T-helper 17 cell (primary cell): Measurements from ENCODE around the gene AMACR. TPM values are rescaled to one million over a fixed set of nuclear protein-coding genes. Genes with fewer than 3 reads are reported as not detected.
A peak's percentile ranks its signal among the peaks of the same experiment; 100 is the strongest.
"Not testable (repeated sequence)": the region's sequence is repeated elsewhere in the genome, so short reads cannot be mapped to it uniquely, and the experiment has no call there.

Experiments used
- ATAC-seq: fragments of 150-1000 bp; cut with Tn5 transposase; 2 replicates; pipeline ENCODE4 v1.10.0; 2021; ENCODE audit warnings: mild to moderate bottlenecking, moderate library complexity
- DNase-seq, 3 donors: peaks; one replicate each; pipeline versions ENCODE4 v3.0.0 to v3.0.0-alpha.2; 2020 to 2021
- H3K9me3 ChIP-seq: one replicate; pipeline ENCODE4 v1.7.0; 2013; ENCODE audit warnings: low read length, mild to moderate bottlenecking; ENCODE audit not compliant: control insufficient read depth, poor library complexity, severe bottlenecking
- H3K27ac Mint-ChIP-seq: one replicate; pipeline ENCODE4 v1.8.0; 2022; ENCODE audit warnings: mild to moderate bottlenecking, moderate library complexity, mixed read lengths
- H3K27me3 Mint-ChIP-seq: one replicate; pipeline ENCODE4 v1.8.0; 2022; ENCODE audit warnings: mixed read lengths
- H3K36me3 Mint-ChIP-seq: one replicate; pipeline ENCODE4 v1.8.0; 2022; ENCODE audit warnings: low read depth, mixed read lengths
- H3K4me1 Mint-ChIP-seq: one replicate; pipeline ENCODE4 v1.8.0; 2022; ENCODE audit warnings: mild to moderate bottlenecking, mixed read lengths
- H3K4me3 Mint-ChIP-seq: one replicate; pipeline ENCODE4 v1.8.0; 2022; ENCODE audit warnings: mild to moderate bottlenecking, moderate library complexity, mixed read lengths
- total RNA-seq, 4 donors: library from RNA in 2 of 4; stranded (reverse) in 2 of 4; gene quantifications; one replicate each; pipeline ENCODE4 v1.2.3 and lab custom pipeline; 2022 to 2026

AMACR gene
- total RNA-seq, 2 donors from 2014 or later = 2.0 to 3.0 TPM

GRCh38 chr5:34030585-34030984, 22.7 kb upstream of the AMACR start:
- H3K27me3 Mint-ChIP-seq, H3K4me1 Mint-ChIP-seq: not testable (repeated sequence)

GRCh38 chr5:34030048-34030447, 22.2 kb upstream of the AMACR start:
- Mint-ChIP-seq H3K27me3 (no peaks in the 10 kb centered on the region), H3K4me3 (no peak overlapping the region), H3K27ac (no peak overlapping the region), H3K36me3 (peaks cover 8% of the 10 kb centered on the region), H3K4me1 (no peaks in the 10 kb centered on the region)
- DNase-seq = no peak
- ATAC-seq = no peak
- H3K9me3 ChIP-seq = no peaks in the 10 kb centered on the region

More at GRCh38 chr5:34030585-34030984, 22.7 kb upstream of the AMACR start:
- H3K9me3 ChIP-seq, H3K4me3 Mint-ChIP-seq, H3K27ac Mint-ChIP-seq, H3K36me3 Mint-ChIP-seq, DNase-seq, ATAC-seq: not testable (repeated sequence)

GRCh38 chr5:34028349-34028748, 20.5 kb upstream of the AMACR start:
- no peak for ATAC-seq
- no peak overlapping the region for H3K27ac Mint-ChIP-seq
- no peak overlapping the region for H3K4me3 Mint-ChIP-seq

GRCh38 chr5:34026089-34026761, 18.4 kb upstream of the AMACR start:
- no peak for DNase-seq
- H3K4me1 Mint-ChIP-seq = peaks cover 13% of the 10 kb centered on the region
- no peak overlapping the region for H3K27ac Mint-ChIP-seq
- peaks cover 9% of the 10 kb centered on the region for H3K36me3 Mint-ChIP-seq
- H3K27me3 Mint-ChIP-seq = no peaks in the 10 kb centered on the region
- H3K4me3 Mint-ChIP-seq = no peak overlapping the region
- ATAC-seq = no peak
- H3K9me3 ChIP-seq = no peaks in the 10 kb centered on the region

More at GRCh38 chr5:34028349-34028748, 20.5 kb upstream of the AMACR start:
- no peaks in the 10 kb centered on the region for H3K4me1 Mint-ChIP-seq
- H3K27me3 Mint-ChIP-seq = no peaks in the 10 kb centered on the region
- H3K36me3 Mint-ChIP-seq = peaks cover 8% of the 10 kb centered on the region
- no peaks in the 10 kb centered on the region for H3K9me3 ChIP-seq
- no peak for DNase-seq

- H3K27me3 Mint-ChIP-seq = no peaks in the 10 kb centered on the region
- ATAC-seq (peak; percentile 39), DNase-seq (no peak)
- peaks cover 13% of the 10 kb centered on the region for H3K4me1 Mint-ChIP-seq
- H3K9me3 ChIP-seq = no peaks in the 10 kb centered on the region
- H3K4me3 Mint-ChIP-seq = peak overlapping the region; percentile 53
- peak overlapping the region; percentile 80 for H3K27ac Mint-ChIP-seq
- H3K36me3 Mint-ChIP-seq = peaks cover 9% of the 10 kb centered on the region
These were observed 14.4 kb upstream of the AMACR start for GRCh38 chr5:34022121-34022705.

- ATAC-seq = no peak
- no peak for DNase-seq
- no peaks in the 10 kb centered on the region for H3K9me3 ChIP-seq
- Mint-ChIP-seq H3K4me3 (peak overlapping the region; percentile 36), H3K36me3 (peaks cover 12% of the 10 kb centered on the region), H3K27me3 (no peaks in the 10 kb centered on the region), H3K27ac (peak overlapping the region; percentile 80), H3K4me1 (peaks cover 15% of the 10 kb centered on the region)
These were observed 13.5 kb upstream of the AMACR start for GRCh38 chr5:34021334-34021733.

- H3K27me3 Mint-ChIP-seq = no peaks in the 10 kb centered on the region
- peaks cover 15% of the 10 kb centered on the region for H3K4me1 Mint-ChIP-seq
- ATAC-seq (no peak), DNase-seq (no peak)
- no peaks in the 10 kb centered on the region for H3K9me3 ChIP-seq
- no peak overlapping the region for H3K4me3 Mint-ChIP-seq
- H3K36me3 Mint-ChIP-seq = peaks cover 8% of the 10 kb centered on the region
- H3K27ac Mint-ChIP-seq = peak overlapping the region; percentile 80
These were observed 12.9 kb upstream of the AMACR start for GRCh38 chr5:34020726-34021125.

GRCh38 chr5:34017254-34017653, 9.4 kb upstream of the AMACR start:
- Mint-ChIP-seq H3K27ac (no peak overlapping the region), H3K36me3 (peaks cover 6% of the 10 kb centered on the region), H3K4me3 (no peak overlapping the region), H3K4me1 (peaks cover 10% of the 10 kb centered on the region), H3K27me3 (no peaks in the 10 kb centered on the region)
- no peaks in the 10 kb centered on the region for H3K9me3 ChIP-seq
- ATAC-seq (no peak), DNase-seq (no peak)

GRCh38 chr5:34016750-34017149, 8.9 kb upstream of the AMACR start:
- H3K36me3 Mint-ChIP-seq = peaks cover 6% of the 10 kb centered on the region
- no peak overlapping the region for H3K27ac Mint-ChIP-seq
- DNase-seq (no peak), ATAC-seq (no peak)
- H3K9me3 ChIP-seq = no peaks in the 10 kb centered on the region
- H3K4me3 Mint-ChIP-seq = no peak overlapping the region
- no peaks in the 10 kb centered on the region for H3K27me3 Mint-ChIP-seq
- peaks cover 5% of the 10 kb centered on the region for H3K4me1 Mint-ChIP-seq

GRCh38 chr5:34016222-34016621, 8.4 kb upstream of the AMACR start:
- ATAC-seq = no peak
- Mint-ChIP-seq H3K27ac (no peak overlapping the region), H3K4me3 (no peak overlapping the region), H3K36me3 (peaks cover 6% of the 10 kb centered on the region), H3K27me3 (no peaks in the 10 kb centered on the region), H3K4me1 (peaks cover 2% of the 10 kb centered on the region)
- no peaks in the 10 kb centered on the region for H3K9me3 ChIP-seq
- no peak for DNase-seq

- Mint-ChIP-seq H3K4me3 (no peak overlapping the region), H3K27ac (no peak overlapping the region), H3K36me3 (peaks cover 3% of the 10 kb centered on the region), H3K4me1 (peaks cover 2% of the 10 kb centered on the region), H3K27me3 (no peaks in the 10 kb centered on the region)
- DNase-seq = no peak
- ATAC-seq = no peak
- H3K9me3 ChIP-seq = no peaks in the 10 kb centered on the region
These were observed 7.4 kb upstream of the AMACR start for GRCh38 chr5:34015120-34015822.

GRCh38 chr5:34014626-34015025, 6.8 kb upstream of the AMACR start:
- no peaks in the 10 kb centered on the region for H3K9me3 ChIP-seq
- no peak for ATAC-seq
- peaks cover 3% of the 10 kb centered on the region for H3K4me1 Mint-ChIP-seq

GRCh38 chr5:34013547-34013946, 5.7 kb upstream of the AMACR start:
- ATAC-seq = no peak
- no peak overlapping the region for H3K27ac Mint-ChIP-seq
- H3K9me3 ChIP-seq = no peaks in the 10 kb centered on the region
- H3K27me3 Mint-ChIP-seq = no peaks in the 10 kb centered on the region
- no peak overlapping the region for H3K4me3 Mint-ChIP-seq
- peaks cover 3% of the 10 kb centered on the region for H3K36me3 Mint-ChIP-seq
- H3K4me1 Mint-ChIP-seq = peaks cover 12% of the 10 kb centered on the region
- no peak for DNase-seq

More at GRCh38 chr5:34014626-34015025, 6.8 kb upstream of the AMACR start:
- Mint-ChIP-seq H3K36me3 (peaks cover 3% of the 10 kb centered on the region), H3K27me3 (no peaks in the 10 kb centered on the region), H3K4me3 (no peak overlapping the region), H3K27ac (no peak overlapping the region)
- DNase-seq = no peak
